HEK293 (cell line): Measurements from ENCODE around the gene PTPRG.

Experiments
- CTCF ChIP-seq: fragments of 450-650 bp; formaldehyde crosslinking; IDR thresholded peaks from 2 replicates; pipeline ENCODE4 v1.5.1; 2016; ENCODE audit warnings: missing biosample characterization, missing genetic modification characterization
- GLI4 ChIP-seq: fragments of 450-650 bp; formaldehyde crosslinking; IDR thresholded peaks from 2 replicates; pipeline ENCODE4 v1.5.1; 2016; ENCODE audit warnings: missing biosample characterization, missing genetic modification characterization
- GLIS1 ChIP-seq: fragments of 450-650 bp; formaldehyde crosslinking; IDR thresholded peaks from 2 replicates; pipeline ENCODE4 v1.5.1; 2016; ENCODE audit warnings: missing biosample characterization, missing genetic modification characterization
- KLF1 ChIP-seq: fragments of 450-650 bp; formaldehyde crosslinking; IDR thresholded peaks from 2 replicates; pipeline ENCODE4 v1.5.1; 2016; ENCODE audit warnings: missing biosample characterization, missing genetic modification characterization
- TCF7L2 ChIP-seq: IDR thresholded peaks from 2 replicates; pipeline ENCODE4 v1.6.1; 2011; ENCODE audit warnings: low read depth, mild to moderate bottlenecking, inconsistent platforms, low read length, moderate library complexity, borderline replicate concordance
- ZBTB1 ChIP-seq: fragments of 450-650 bp; formaldehyde crosslinking; IDR thresholded peaks from 2 replicates; pipeline ENCODE4 v1.5.1; 2016; ENCODE audit warnings: missing biosample characterization, missing genetic modification characterization
- ZNF184 ChIP-seq: fragments of 450-650 bp; IDR thresholded peaks from 2 replicates; pipeline ENCODE4 v1.5.1; 2018; ENCODE audit warnings: missing biosample characterization, mild to moderate bottlenecking, missing genetic modification characterization
- ZNF433 ChIP-seq: fragments of 450-650 bp; formaldehyde crosslinking; IDR thresholded peaks from 2 replicates; pipeline ENCODE4 v1.5.1; 2016; ENCODE audit warnings: missing biosample characterization, missing genetic modification characterization, low read depth
- ZNF585B ChIP-seq: fragments of 450-650 bp; formaldehyde crosslinking; IDR thresholded peaks from 2 replicates; pipeline ENCODE4 v1.5.1; 2016; ENCODE audit warnings: missing biosample characterization, missing genetic modification characterization
- ZNF660 ChIP-seq: fragments of 450-650 bp; IDR thresholded peaks from 2 replicates; pipeline ENCODE4 v1.5.1; 2018; ENCODE audit warnings: missing biosample characterization, mild to moderate bottlenecking, missing genetic modification characterization
- TF ChIP-seq, protein P1 (sequence below): fragments of 450-650 bp; formaldehyde crosslinking; IDR thresholded peaks from 2 replicates; pipeline ENCODE4 v1.5.1; 2016; ENCODE audit warnings: missing biosample characterization, missing genetic modification characterization

GRCh38 chr3:61573441-61573840 is 12.1 kb downstream of the PTPRG start:
- no peak for TF ChIP-seq ZNF660 (tag by site-specific recombination)
- TF ChIP-seq ZNF184 (tag by site-specific recombination) = no peak
- TF ChIP-seq ZNF433 = no peak
- TF ChIP-seq CTCF (tag by site-specific recombination) = no peak
- TF ChIP-seq ZBTB1 = no peak
- TF ChIP-seq, protein P1, sequence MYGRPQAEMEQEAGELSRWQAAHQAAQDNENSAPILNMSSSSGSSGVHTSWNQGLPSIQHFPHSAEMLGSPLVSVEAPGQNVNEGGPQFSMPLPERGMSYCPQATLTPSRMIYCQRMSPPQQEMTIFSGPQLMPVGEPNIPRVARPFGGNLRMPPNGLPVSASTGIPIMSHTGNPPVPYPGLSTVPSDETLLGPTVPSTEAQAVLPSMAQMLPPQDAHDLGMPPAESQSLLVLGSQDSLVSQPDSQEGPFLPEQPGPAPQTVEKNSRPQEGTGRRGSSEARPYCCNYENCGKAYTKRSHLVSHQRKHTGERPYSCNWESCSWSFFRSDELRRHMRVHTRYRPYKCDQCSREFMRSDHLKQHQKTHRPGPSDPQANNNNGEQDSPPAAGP (tag by site-specific recombination) = no peak
- TF ChIP-seq ZNF585B (tag by site-specific recombination) = no peak
- no peak for TF ChIP-seq GLI4 (tag by site-specific recombination)
- TF ChIP-seq GLIS1 = no peak
- no peak for TF ChIP-seq KLF1 (tag by site-specific recombination)
- no peak for TF ChIP-seq TCF7L2
